Gastrocnemius medialis (tissue), 4 donors: ENCODE results near the gene SSC5D. TPM values are rescaled to one million over a fixed set of nuclear protein-coding genes. Genes with fewer than 3 reads are reported as not detected.

ENCODE experiments used
- ATAC-seq, 2 donors: fragments of 150-250 bp; one replicate each; pipeline ENCODE4 v1.9.1; 2016
- DNase-seq, 2 donors: peaks; one replicate each; pipeline ENCODE4 v3.0.0-alpha.2; 2019
- H3K27ac ChIP-seq, 4 donors: fragments of 200-600 bp; sonication (generic); 1 replicate in 1 of 4; 2 replicates in 3 of 4; pipeline ENCODE4 v1.5.1; 2016 to 2018; ENCODE audit warnings: mild to moderate bottlenecking in 2 of 4, moderate library complexity in 1 of 4
- H3K27me3 ChIP-seq, 3 donors: fragments of 200-600 bp; sonication (generic) in 2 of 3; 1 replicate in 1 of 3; 2 replicates in 2 of 3; pipeline versions ENCODE4 v1.5.1 to v1.6.0; 2016 to 2019; ENCODE audit warnings: mild to moderate bottlenecking in 1 of 3, moderate library complexity in 1 of 3
- H3K36me3 ChIP-seq, 2 donors: fragments of 200-600 bp; sonication (generic) in 1 of 2; one replicate each; pipeline ENCODE4 v1.5.1; 2017 to 2018
- H3K4me1 ChIP-seq, 2 donors: fragments of 200-600 bp; sonication (generic) in 1 of 2; one replicate each; pipeline ENCODE4 v1.5.1; 2016 to 2017; ENCODE audit warnings: mild to moderate bottlenecking in 2 of 2
- H3K4me3 ChIP-seq, 4 donors: fragments of 200-600 bp; sonication (generic) in 3 of 4; 1 replicate in 1 of 4; 2 replicates in 3 of 4; pipeline ENCODE4 v1.5.1; 2016 to 2019; ENCODE audit warnings: mild to moderate bottlenecking in 2 of 4
- H3K9me3 ChIP-seq, 3 donors: fragments of 200-600 bp; sonication (generic) in 2 of 3; 1 replicate in 1 of 3; 2 replicates in 2 of 3; pipeline ENCODE4 v1.5.1; 2016 to 2019
- CTCF ChIP-seq, 5 experiments: fragments of 450-650 bp in 3 of 5; fragments of 200-600 bp in 2 of 5; sonication (generic) in 2 of 5; IDR thresholded peaks in 4 of 5; conservative IDR thresholded peaks in 1 of 5; 1 replicate in 4 of 5; 2 replicates in 1 of 5; pipeline ENCODE4 v1.5.1; 2016 to 2019; ENCODE audit warnings: antibody characterized with exemption in 5 of 5, mild to moderate bottlenecking in 3 of 5, moderate library complexity in 3 of 5
- POLR2A ChIP-seq, 2 donors: fragments of 450-650 bp; IDR thresholded peaks; one replicate each; pipeline ENCODE4 v1.6.1; 2017; ENCODE audit warnings: antibody characterized with exemption in 2 of 2, mild to moderate bottlenecking in 2 of 2, moderate library complexity in 2 of 2
- in situ Hi-C, 4 donors: fragments of 200-750 bp; cut with MboI; loops; one replicate each; pipeline versions ENCODE4 v1.15.0 to v1.8.0; 2017; ENCODE audit warnings: low sequenced_read_pairs in 4 of 4
- intact Hi-C: fragments of 100-400 bp; cut with DNase I; formaldehyde crosslinking; loops from one replicate; pipeline ENCODE4 v1.15.1; 2023; ENCODE audit warnings: low total_unique reads
- total RNA-seq, 4 donors: library from RNA; depleted of rRNA; stranded (reverse); fragments of >200 nt; gene quantifications; one replicate each; pipeline versions ENCODE4 v1.1.0 to v1.2.3, GENCODE V29; 2016

SSC5D gene
- total RNA-seq, 4 donors from 2014 or later, result 0.53 to 2.2 (median 1.1) TPM

- H3K4me3 ChIP-seq, result no peak overlapping the region
- no peak overlapping the region for H3K27ac ChIP-seq
- no peak for TF ChIP-seq POLR2A (IDR thresholded peaks at IDR 0.05)
- TF ChIP-seq CTCF (IDR thresholded peaks at IDR 0.05 in 4 of 5, conservative IDR thresholded peaks at IDR 0.05 in 1 of 5), result no peak
- H3K27me3 ChIP-seq, result no peaks in the 10 kb centered on the region
- no peaks in the 10 kb centered on the region for H3K9me3 ChIP-seq
- DNase-seq (no peak), ATAC-seq (no peak)
- no peaks in the 10 kb centered on the region for H3K36me3 ChIP-seq
- in situ Hi-C loops, result no loop called here
- intact Hi-C loops, result no loop called here
- H3K4me1 ChIP-seq, result peaks cover 9 to 11% of the 10 kb centered on the region in 2 donors
Measured at GRCh38 chr19:55567708-55568328, 79.6 kb downstream of the SSC5D start.

Other genes starting within 250 kb of the SSC5D start
- gene PPP6R1, start 229.4 kb upstream of the SSC5D start, total RNA-seq, result 10 to 100 TPM; 14.6 to 47.9 (median 39.6) TPM
- 10 to 100 TPM; 18.5 to 41.7 (median 36.7) TPM for gene HSPBP1, start 208.3 kb upstream of the SSC5D start, total RNA-seq
- gene BRSK1, start 204.4 kb upstream of the SSC5D start, total RNA-seq, result not detected
- 1 to 10 TPM in 1 of 4 donors, under 1 TPM in 1, not detected in 2; 0.40 to 3.3 TPM for gene TMEM150B, start 163.1 kb upstream of the SSC5D start, total RNA-seq
- 1 to 10 TPM; 2.5 to 5.4 (median 4.5) TPM for gene KMT5C, start 148.6 kb upstream of the SSC5D start, total RNA-seq
- not detected for gene COX6B2, start 133.7 kb upstream of the SSC5D start, total RNA-seq
- gene GARIN5B, start 125.2 kb upstream of the SSC5D start, total RNA-seq, result not detected
- gene IL11, start 118.0 kb upstream of the SSC5D start, total RNA-seq, result under 1 TPM in 1 of 4 donors, not detected in 3; 0.66 TPM
- gene TMEM190, start 111.6 kb upstream of the SSC5D start, total RNA-seq, result not detected
- gene TMEM238, start 104.1 kb upstream of the SSC5D start, total RNA-seq, result 1 to 10 TPM; 1.3 to 4.7 (median 2.1) TPM
- gene RPL28, start 102.5 kb upstream of the SSC5D start, total RNA-seq, result 100 to 1,000 TPM; 123 to 278 (median 206) TPM
- gene UBE2S, start 80.6 kb upstream of the SSC5D start, total RNA-seq, result 10 to 100 TPM in 3 of 4 donors, 1 to 10 TPM in 1; 7.7 to 14.6 (median 13.4) TPM
- not detected for gene SHISA7, start 45.1 kb upstream of the SSC5D start, total RNA-seq
- 100 to 1,000 TPM in 1 of 4 donors, 10 to 100 TPM in 3; 59.7 to 101 (median 88.7) TPM for gene ISOC2, start 26.8 kb upstream of the SSC5D start, total RNA-seq
- not detected for gene C19orf85, start 23.7 kb upstream of the SSC5D start, total RNA-seq
- 10 to 100 TPM in 3 of 4 donors, 1 to 10 TPM in 1; 7.4 to 22.3 (median 14.1) TPM for gene ZNF628, start 11.8 kb upstream of the SSC5D start, total RNA-seq
- gene NAT14, start 3.2 kb upstream of the SSC5D start, total RNA-seq, result 1 to 10 TPM in 2 of 4 donors, under 1 TPM in 2; 0.40 to 2.5 (median 1.1) TPM
- 1 to 10 TPM in 3 of 4 donors, not detected in 1; 1.5 to 3.0 (median 1.6) TPM for gene SBK2, start 48.7 kb downstream of the SSC5D start, total RNA-seq
- 10 to 100 TPM in 1 of 4 donors, 1 to 10 TPM in 3; 3.1 to 24.1 (median 6.8) TPM for gene SBK3, start 57.1 kb downstream of the SSC5D start, total RNA-seq
- 10 to 100 TPM; 15.0 to 19.3 (median 16.8) TPM for gene ZNF579, start 92.4 kb downstream of the SSC5D start, total RNA-seq
- gene FIZ1, start 111.1 kb downstream of the SSC5D start, total RNA-seq, result 10 to 100 TPM in 1 of 4 donors, 1 to 10 TPM in 3; 6.8 to 11.2 (median 7.4) TPM
- gene ZNF524, start 111.9 kb downstream of the SSC5D start, total RNA-seq, result 10 to 100 TPM; 35.6 to 61.7 (median 47.0) TPM
- gene ZNF865, start 117.2 kb downstream of the SSC5D start, total RNA-seq, result 10 to 100 TPM; 10.3 to 23.4 (median 15.2) TPM
- 1 to 10 TPM; 6.0 to 10.0 (median 8.2) TPM for gene ZNF784, start 136.1 kb downstream of the SSC5D start, total RNA-seq
- 10 to 100 TPM in 1 of 4 donors, 1 to 10 TPM in 3; 1.5 to 12.3 (median 7.2) TPM for gene ZNF580, start 152.6 kb downstream of the SSC5D start, total RNA-seq
- gene ZNF581, start 155.2 kb downstream of the SSC5D start, total RNA-seq, result 10 to 100 TPM in 3 of 4 donors, 1 to 10 TPM in 1; 9.9 to 17.3 (median 13.7) TPM
- gene CCDC106, start 159.8 kb downstream of the SSC5D start, total RNA-seq, result 10 to 100 TPM in 2 of 4 donors, 1 to 10 TPM in 2; 6.3 to 21.2 (median 12.6) TPM
- gene U2AF2, start 166.6 kb downstream of the SSC5D start, total RNA-seq, result 10 to 100 TPM; 38.1 to 60.2 (median 50.1) TPM
- 100 to 1,000 TPM in 3 of 4 donors, 10 to 100 TPM in 1; 58.7 to 214 (median 190) TPM for gene EPN1, start 186.8 kb downstream of the SSC5D start, total RNA-seq
- gene NLRP9, start 250.0 kb downstream of the SSC5D start, total RNA-seq, result not detected